ENCODE measurements around the gene ZNF138. TPM values are rescaled to one million over a fixed set of nuclear protein-coding genes. Genes with fewer than 3 reads are reported as not detected.

ZNF138 gene
- total RNA-seq, 1 experiment from 2014 or later, result 25.6 TPM

GRCh38 chr7:64878684-64879083, 84.5 kb downstream of the ZNF138 start:
- H3K18ac ChIP-seq (ENCODE audit: insufficient read length, low read depth, low read length), result no peak overlapping the region
- H3K79me1 ChIP-seq (ENCODE audit: insufficient read depth, low read depth, low read length, poor library complexity, severe bottlenecking), result no peaks in the 10 kb centered on the region
- no peak overlapping the region for H4K5ac ChIP-seq (ENCODE audit: insufficient read length, low read depth, low read length)
- no peak overlapping the region for H3K56ac ChIP-seq (ENCODE audit: insufficient read length, low read depth, low read length)
- Mint-ChIP-seq H3K27me3 (ENCODE audit: low read depth) (peaks cover 53% of the 10 kb centered on the region), H3K36me3 (ENCODE audit: insufficient read depth in 1 of 3, low read depth in 3 of 3) (peaks cover 5 to 10% (median 6%) of the 10 kb centered on the region in 3 experiments; a peak in 5 of 7 replicates), H3K4me3 (no peak overlapping the region), H3K4me1 (0 out of 4 replicates have a peak, but pooled peaks cover 0 to 3% of the 10 kb centered on the region in 2 experiments), H3K9me3 (peaks cover 73 to 83% of the 10 kb centered on the region in 2 experiments), H3K27ac (no peak overlapping the region)
- H3K23me2 ChIP-seq (ENCODE audit: insufficient read length, low read depth, low read length, poor library complexity, severe bottlenecking), result no peaks in the 10 kb centered on the region
- WGBS (ENCODE audit: extremely low coverage, insufficient read length, low lambda C conversion rate), result no CpG with 5 or more reads among the region's 5 CpGs
- no peak overlapping the region for H3T11ph ChIP-seq (ENCODE audit: low read length)
- H4K8ac ChIP-seq (replicated peaks; ENCODE audit: insufficient read length, low read depth, low read length), result no peak overlapping the region
- no peak overlapping the region for H2BK20ac ChIP-seq (ENCODE audit: low read depth, low read length, poor library complexity, severe bottlenecking)
- H4K20me1 ChIP-seq (ENCODE audit: control insufficient read depth, insufficient read depth, insufficient read length), result no peaks in the 10 kb centered on the region
- no peaks in the 10 kb centered on the region; the same call in 1 of the 2 replicates for H3K27me3 ChIP-seq (ENCODE audit: insufficient read depth, low read length)
- H4K91ac ChIP-seq (ENCODE audit: insufficient read length, low read depth, low read length), result no peak overlapping the region
- no peak overlapping the region for H2AFZ ChIP-seq (ENCODE audit: low read length)
- no peak for TF ChIP-seq CTCF (conservative IDR thresholded peaks at IDR 0.05)
- no peak overlapping the region for H3K27ac ChIP-seq (ENCODE audit: insufficient read length, low read depth, low read length)
- H2BK120ac ChIP-seq (ENCODE audit: low read depth, low read length, poor library complexity, severe bottlenecking), result no peak overlapping the region
- H3K4ac ChIP-seq (ENCODE audit: low read depth, low read length), result no peak overlapping the region
- H2BK15ac ChIP-seq (ENCODE audit: low read depth, low read length), result no peak overlapping the region
- no peak overlapping the region for H2BK12ac ChIP-seq (ENCODE audit: insufficient read length, low read depth, low read length)
- H3K23ac ChIP-seq (ENCODE audit: insufficient read length, low read depth, low read length), result no peak overlapping the region
- H3K9me3 ChIP-seq (ENCODE audit: control insufficient read depth, low read depth, low read length), result no peaks in the 10 kb centered on the region
- H3K9ac ChIP-seq (ENCODE audit: extremely low read depth, insufficient read length, low read length), result no peak overlapping the region
- DNase-seq, result no peak
- H2BK5ac ChIP-seq (ENCODE audit: insufficient read length, low read length), result no peak overlapping the region
- no peaks in the 10 kb centered on the region for H3K4me1 ChIP-seq (ENCODE audit: insufficient read depth, low read length)
- H2AK5ac ChIP-seq (ENCODE audit: insufficient read length, low read length), result no peak overlapping the region
- no peaks in the 10 kb centered on the region for H3K79me2 ChIP-seq (ENCODE audit: insufficient read depth, low read length)
- H3K14ac ChIP-seq (ENCODE audit: insufficient read depth, low read length), result no peak overlapping the region
- no peak overlapping the region for H3K4me2 ChIP-seq (ENCODE audit: insufficient read depth, insufficient read length, low read length)

All from H9 (cell line).